Stomach smooth muscle (tissue), 2 donors: ENCODE data around the gene UBXN10.

Source experiments
- H3K27ac ChIP-seq: one replicate; pipeline ENCODE4 v1.7.0; 2013; ENCODE audit warnings: mild to moderate bottlenecking, low read length, inconsistent platforms
- H3K27me3 ChIP-seq, 2 donors: one replicate each; pipeline ENCODE4 v1.7.0; 2013; ENCODE audit warnings: low read length in 2 of 2; ENCODE audit not compliant: insufficient read depth in 2 of 2, control insufficient read depth in 1 of 2
- H3K36me3 ChIP-seq, 2 donors: one replicate each; pipeline ENCODE4 v1.7.0; 2013; ENCODE audit warnings: low read length in 2 of 2; ENCODE audit not compliant: control insufficient read depth in 2 of 2, insufficient read depth in 2 of 2
- H3K4me1 ChIP-seq: one replicate; pipeline ENCODE4 v1.7.0; 2013; ENCODE audit warnings: low read length; ENCODE audit not compliant: control insufficient read depth, insufficient read depth
- H3K4me3 ChIP-seq, 2 donors: one replicate each; pipeline ENCODE4 v1.7.0; 2013; ENCODE audit warnings: low read length in 2 of 2
- H3K9ac ChIP-seq, 2 donors: one replicate each; pipeline ENCODE4 v1.7.0; 2013; ENCODE audit warnings: low read length in 2 of 2, mild to moderate bottlenecking in 1 of 2
- H3K9me3 ChIP-seq, 2 donors: one replicate each; pipeline ENCODE4 v1.7.0; 2013; ENCODE audit warnings: low read length in 2 of 2; ENCODE audit not compliant: control insufficient read depth in 2 of 2
- donor health status: healthy.
- donor health status: Pancreatic carcinoma.

Gene UBXN10

DNA sequence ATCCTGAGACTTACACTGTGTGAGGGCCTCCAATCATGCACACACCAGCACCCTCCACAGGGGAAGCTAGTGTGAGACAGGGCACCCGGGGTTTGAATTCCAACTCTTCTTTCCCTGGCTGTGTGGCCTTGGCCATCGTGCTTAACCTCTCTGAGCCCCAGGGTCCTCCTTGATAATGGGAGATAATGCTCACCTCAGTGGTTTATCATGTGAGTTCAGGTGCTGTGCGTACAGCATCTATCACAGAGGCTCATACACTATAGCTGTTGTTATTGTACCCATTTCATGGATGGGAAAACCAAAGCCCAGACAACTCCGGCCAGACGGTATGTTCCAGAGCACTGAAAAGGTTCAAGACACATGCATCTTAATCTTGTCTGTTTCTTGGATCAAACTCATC, 16.0 kb upstream of the UBXN10 start:
- Histone ChIP-seq H3K9me3 (no peaks in the 10 kb centered on the region), H3K27ac (no peak overlapping the region), H3K4me1 (peaks cover 10% of the 10 kb centered on the region)

DNA sequence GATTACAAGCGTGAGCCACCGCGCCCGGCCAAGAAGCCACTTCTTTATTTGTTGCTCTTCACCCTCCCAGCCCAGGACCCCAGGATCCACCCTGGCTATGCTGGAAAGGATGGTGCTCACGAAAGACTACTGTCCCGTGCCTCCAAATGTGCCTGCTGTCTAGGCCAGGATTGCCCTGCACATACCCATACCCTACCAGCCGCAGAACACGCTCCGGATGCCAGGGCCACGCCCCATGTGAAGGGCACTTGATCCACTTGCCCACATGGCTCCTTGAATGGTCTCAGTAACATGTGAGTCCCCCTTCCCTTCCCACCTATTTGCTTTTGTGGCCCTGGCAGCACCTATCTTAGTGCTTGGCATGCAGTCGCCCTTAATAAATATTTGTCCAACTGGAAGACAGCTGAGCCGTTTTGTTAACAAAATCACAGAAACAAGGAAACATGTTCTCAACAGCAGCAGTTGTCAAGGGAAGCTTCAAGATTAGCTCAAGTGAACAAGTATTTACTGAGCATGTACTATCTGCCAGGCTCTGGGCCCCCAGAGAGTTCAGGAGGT, 13.8 kb upstream of the UBXN10 start:
- Histone ChIP-seq H3K27ac (no peak overlapping the region), H3K4me1 (no peaks in the 10 kb centered on the region), H3K36me3 (no peaks in the 10 kb centered on the region), H3K27me3 (peaks cover 0 to 2% of the 10 kb centered on the region in 2 donors), H3K4me3 (no peak overlapping the region), H3K9ac (no peak overlapping the region), H3K9me3 (no peaks in the 10 kb centered on the region)

More for the DNA sequence above, 16.0 kb upstream of the UBXN10 start:
- Histone ChIP-seq H3K36me3 (no peaks in the 10 kb centered on the region), H3K9ac (no peak overlapping the region), H3K27me3 (peaks cover 0 to 2% of the 10 kb centered on the region in 2 donors), H3K4me3 (no peak overlapping the region)

DNA sequence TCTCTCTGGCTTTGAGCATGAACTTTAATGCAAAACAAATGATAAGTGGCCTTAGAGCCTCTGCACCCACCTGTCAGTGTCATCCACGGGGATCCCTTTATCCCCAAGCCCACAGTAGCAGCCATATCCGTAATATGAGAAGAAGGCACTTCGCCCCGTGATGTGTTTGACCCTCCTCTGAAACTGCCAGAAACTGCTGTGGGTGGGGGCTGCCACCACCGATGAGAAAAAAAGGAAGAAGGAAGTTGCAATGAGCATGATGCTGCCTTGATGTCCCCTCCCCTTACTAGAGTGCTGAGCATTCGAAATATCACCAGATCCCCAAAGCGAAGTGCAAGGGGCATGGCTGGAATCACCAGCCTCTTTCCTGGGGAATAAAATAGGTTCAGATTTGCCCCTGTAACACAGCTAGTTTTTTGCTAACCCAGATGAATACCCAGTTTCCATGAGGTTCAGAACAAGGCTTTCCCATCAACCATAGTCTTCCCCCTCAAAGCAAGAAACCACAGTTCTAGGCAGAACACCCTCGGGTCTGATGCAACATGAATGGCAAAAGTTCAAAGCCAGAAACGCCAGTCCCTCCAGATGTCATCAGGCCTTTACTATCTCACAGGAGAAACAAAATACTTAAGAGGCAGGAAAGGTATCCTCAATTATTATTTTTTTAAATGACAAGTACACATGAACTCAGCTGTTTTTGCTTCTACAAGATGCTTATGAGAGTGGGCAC, 10.8 kb upstream of the UBXN10 start:
- Histone ChIP-seq H3K36me3 (no peaks in the 10 kb centered on the region), H3K27me3 (no peaks in the 10 kb centered on the region), H3K9me3 (no peaks in the 10 kb centered on the region), H3K27ac (peak overlapping the region; percentile 24), H3K4me3 (no peak overlapping the region), H3K4me1 (peaks cover 19% of the 10 kb centered on the region), H3K9ac (no peak overlapping the region)

DNA sequence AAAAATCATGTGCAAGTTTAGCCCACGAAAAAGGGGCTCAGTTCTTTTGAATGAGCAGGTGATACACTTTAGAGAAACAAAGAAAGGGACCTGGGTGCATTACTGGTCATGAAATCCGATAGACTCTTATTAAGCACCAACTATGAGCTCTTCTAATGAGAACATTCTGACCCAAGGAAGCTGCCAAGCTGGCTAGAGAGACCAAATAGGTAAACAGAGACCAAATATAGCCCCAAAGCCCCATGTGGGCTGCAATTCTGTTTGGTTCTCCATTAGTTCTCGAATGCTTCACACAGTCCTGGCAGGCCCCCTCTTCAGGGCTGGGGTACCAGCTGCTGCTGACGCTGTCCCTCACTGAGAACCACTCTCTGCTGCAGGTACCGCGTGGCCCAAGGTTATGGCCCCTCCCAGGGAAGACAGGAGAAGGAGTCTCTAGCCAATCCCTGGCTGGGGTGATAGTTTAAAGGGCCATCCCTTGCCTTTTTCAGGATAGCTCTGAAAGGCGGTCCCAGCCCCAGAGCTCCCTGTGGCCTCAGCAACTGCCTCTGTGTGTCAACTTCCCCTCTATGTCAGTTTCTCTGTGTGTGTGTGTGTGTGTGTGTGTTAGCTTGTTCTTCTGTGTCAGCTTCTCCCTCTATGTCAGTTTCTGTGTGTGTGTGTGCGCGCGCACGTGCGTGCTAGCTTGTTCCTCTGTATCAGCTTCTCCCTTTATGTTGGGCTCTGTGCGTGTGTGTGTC, 7.1 kb upstream of the UBXN10 start:
- Histone ChIP-seq H3K4me1 (peaks cover 37% of the 10 kb centered on the region), H3K9me3 (no peaks in the 10 kb centered on the region), H3K27ac (peak overlapping the region; percentile 90), H3K9ac (peak overlapping the region; percentile 46 to 60), H3K27me3 (no peaks in the 10 kb centered on the region), H3K4me3 (peak overlapping the region; percentile 36 to 44), H3K36me3 (no peaks in the 10 kb centered on the region)

DNA sequence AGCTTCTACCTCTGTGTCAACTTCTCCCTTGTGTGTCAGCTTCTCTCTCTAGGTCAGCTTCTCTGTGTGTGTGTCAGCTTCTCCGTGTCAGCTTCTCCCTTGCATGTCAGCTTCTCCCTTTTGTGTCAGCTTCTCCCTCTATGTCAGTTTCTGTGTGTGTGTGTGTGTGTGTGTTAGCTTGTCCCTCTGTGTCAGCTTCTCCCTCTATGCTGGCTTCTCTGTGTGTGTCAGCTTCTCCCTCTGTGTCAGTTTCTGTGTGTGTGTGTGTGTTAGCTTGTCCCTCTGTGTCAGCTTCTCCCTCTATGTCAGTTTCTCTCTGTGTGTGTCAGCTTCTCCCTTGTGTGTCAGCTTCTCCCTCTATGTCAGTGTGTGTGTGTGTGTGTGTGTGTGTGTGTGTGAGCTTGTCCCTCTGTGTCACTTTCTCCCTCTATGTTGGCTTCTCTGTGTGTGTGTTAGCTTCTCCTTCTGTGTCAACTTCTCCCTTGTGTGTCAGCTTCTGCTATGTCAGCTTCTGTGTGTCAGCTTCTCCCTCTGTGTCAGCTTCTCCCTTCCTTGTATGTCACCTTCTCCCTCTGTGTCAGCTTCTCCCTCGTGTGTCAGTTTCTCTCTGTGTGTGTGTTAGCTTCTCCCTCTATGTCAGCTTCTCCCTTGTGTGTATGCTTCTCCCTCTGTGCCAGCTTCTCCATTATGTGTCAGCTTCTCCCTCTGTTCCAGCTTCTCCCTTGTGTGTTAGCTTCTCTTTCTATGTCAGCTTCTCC, 6.3 kb upstream of the UBXN10 start:
- H3K36me3 ChIP-seq, result no peaks in the 10 kb centered on the region
- H3K9me3 ChIP-seq, result no peaks in the 10 kb centered on the region
- no peaks in the 10 kb centered on the region for H3K27me3 ChIP-seq
- peak overlapping the region; percentile 36 to 44 for H3K4me3 ChIP-seq
- H3K4me1 ChIP-seq, result peaks cover 41% of the 10 kb centered on the region
- peak overlapping the region; percentile 46 to 60 for H3K9ac ChIP-seq
- H3K27ac ChIP-seq, result peak overlapping the region; percentile 90

DNA sequence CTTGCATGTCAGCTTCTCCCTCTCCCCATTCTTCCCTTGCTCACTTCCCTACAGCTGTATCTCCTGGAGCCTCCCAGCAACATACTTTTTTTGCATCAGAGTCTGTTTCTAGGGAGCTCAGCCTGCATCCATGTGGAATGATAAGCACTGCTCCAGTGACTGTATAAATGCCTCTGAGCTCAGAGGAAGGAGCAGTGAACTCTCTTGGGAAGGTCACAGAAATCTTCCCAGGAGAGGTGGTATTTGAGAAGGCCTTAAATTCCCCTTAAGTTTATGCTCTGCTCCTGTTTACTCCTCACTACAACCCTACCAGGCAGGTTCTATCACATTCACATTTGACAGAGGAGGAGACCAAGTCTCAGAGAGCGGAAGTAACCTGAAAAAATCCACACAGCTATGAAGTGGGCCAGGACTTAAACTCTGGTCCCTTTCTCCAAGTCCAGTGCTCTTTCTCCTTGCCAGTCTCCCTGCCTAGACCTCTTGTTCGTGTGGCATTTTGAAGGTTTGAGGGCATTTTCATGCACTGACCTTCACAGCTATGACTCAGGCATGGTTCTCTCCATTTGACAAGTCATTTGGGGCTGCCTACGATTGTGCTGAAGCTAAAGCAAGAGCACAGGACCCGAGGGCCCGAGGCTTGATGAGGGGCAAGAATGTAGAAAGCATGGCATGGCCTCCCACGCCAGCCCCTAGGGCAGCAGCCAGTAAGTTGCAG, 5.6 kb upstream of the UBXN10 start:
- Histone ChIP-seq H3K4me1 (peaks cover 47% of the 10 kb centered on the region), H3K4me3 (no peak overlapping the region), H3K9ac (no peak overlapping the region), H3K36me3 (no peaks in the 10 kb centered on the region), H3K27ac (peak overlapping the region; percentile 90), H3K27me3 (no peaks in the 10 kb centered on the region), H3K9me3 (no peaks in the 10 kb centered on the region)

DNA sequence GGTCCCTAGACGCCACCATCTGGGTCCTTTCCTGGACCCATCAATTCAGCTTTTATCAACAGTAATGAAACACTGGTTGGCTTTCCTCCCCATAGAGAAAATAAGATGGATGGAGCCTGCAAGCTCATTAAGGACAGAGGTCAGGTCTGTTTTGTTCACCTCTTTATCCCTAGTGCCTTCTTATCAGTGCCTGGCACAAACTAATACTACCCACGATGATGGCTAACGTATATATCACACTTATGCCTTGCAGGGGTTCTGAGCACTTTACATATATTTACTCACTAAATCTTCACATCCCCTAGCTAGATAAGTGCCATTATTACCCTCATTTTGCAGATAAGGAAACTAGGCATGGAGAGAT, 5.1 kb upstream of the UBXN10 start:
- H3K4me1 ChIP-seq, result peaks cover 51% of the 10 kb centered on the region
- H3K36me3 ChIP-seq, result no peaks in the 10 kb centered on the region
- no peak overlapping the region for H3K27ac ChIP-seq
- no peaks in the 10 kb centered on the region for H3K9me3 ChIP-seq
- no peak overlapping the region for H3K9ac ChIP-seq
- no peak overlapping the region for H3K4me3 ChIP-seq
- no peaks in the 10 kb centered on the region for H3K27me3 ChIP-seq

DNA sequence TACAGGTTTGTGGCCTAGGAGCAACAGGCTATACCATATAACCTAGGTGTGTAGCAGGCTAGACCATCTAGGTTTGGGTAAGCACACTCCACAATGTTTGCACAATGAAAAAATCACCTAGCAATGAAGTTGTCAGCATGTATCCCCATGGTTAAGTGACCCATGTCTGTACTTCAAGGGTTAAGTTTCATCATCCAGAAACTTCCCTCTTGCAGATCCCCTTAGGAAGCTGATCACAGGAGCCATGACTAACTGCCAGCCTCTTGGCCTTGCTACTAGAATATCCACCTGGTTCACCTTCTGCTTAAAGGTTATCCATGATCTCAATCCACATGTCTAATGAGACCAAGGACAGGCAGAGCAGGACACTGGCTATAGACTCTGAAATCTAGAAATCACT, 3.5 kb upstream of the UBXN10 start:
- H3K27me3 ChIP-seq, result peaks cover 0 to 2% of the 10 kb centered on the region in 2 donors

DNA sequence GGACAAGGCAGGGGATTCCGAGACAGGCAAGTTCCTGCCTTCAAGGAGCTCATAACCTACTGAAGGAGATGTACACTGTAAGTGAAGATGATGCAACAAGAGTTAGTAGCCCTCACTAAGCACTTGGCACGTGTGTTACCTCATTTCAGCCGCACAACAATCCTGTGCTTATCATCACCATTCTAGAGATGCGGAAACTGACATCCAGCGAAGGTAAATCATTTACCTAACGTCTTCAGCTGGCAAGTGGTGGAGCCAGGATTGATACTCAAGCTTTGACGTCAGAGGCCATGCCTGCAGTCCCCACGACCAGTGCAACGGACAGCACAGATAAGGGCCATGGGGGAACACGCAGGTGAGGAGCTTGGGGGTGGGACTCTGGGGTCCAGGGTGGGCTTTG, 2.9 kb upstream of the UBXN10 start:
- no peaks in the 10 kb centered on the region for H3K36me3 ChIP-seq
- H3K4me3 ChIP-seq, result no peak overlapping the region
- H3K9ac ChIP-seq, result no peak overlapping the region
- no peaks in the 10 kb centered on the region for H3K9me3 ChIP-seq
- H3K4me1 ChIP-seq, result peaks cover 68% of the 10 kb centered on the region
- H3K27ac ChIP-seq, result peak overlapping the region; percentile 97
- H3K27me3 ChIP-seq, result peaks cover 0 to 2% of the 10 kb centered on the region in 2 donors

More for the DNA sequence above, 3.5 kb upstream of the UBXN10 start:
- H3K36me3 ChIP-seq, result no peaks in the 10 kb centered on the region
- H3K9ac ChIP-seq, result no peak overlapping the region
- no peaks in the 10 kb centered on the region for H3K9me3 ChIP-seq
- no peak overlapping the region for H3K4me3 ChIP-seq
- peaks cover 63% of the 10 kb centered on the region for H3K4me1 ChIP-seq
- H3K27ac ChIP-seq, result peak overlapping the region; percentile 97
